ENCODE results near the gene HIRA.

- TF ChIP-seq CTCF (IDR thresholded peaks at IDR 0.05 in 8 of 11, conservative IDR thresholded peaks at IDR 0.05 in 3 of 11) (no peak), POLR2A (IDR thresholded peaks at IDR 0.05) (no peak), POLR2AphosphoS5 (IDR thresholded peaks at IDR 0.05) (no peak)
Observed at GRCh38 chr22:19387575-19387974, 44.0 kb downstream of the HIRA start.
